GM12891 (cell line): ENCODE results near the gene WAS.

ENCODE experiments used
- POLR2A ChIP-seq: IDR thresholded peaks from 2 replicates; pipeline ENCODE4 v1.6.1; 2011; ENCODE audit warnings: low read depth, low read length, control low read depth
- POLR2AphosphoS5 ChIP-seq: IDR thresholded peaks from 2 replicates; pipeline ENCODE4 v1.6.1; 2011; ENCODE audit warnings: low read depth, low read length, control low read depth
- POU2F2 ChIP-seq: IDR thresholded peaks from 2 replicates; pipeline ENCODE4 v1.6.1; 2011; ENCODE audit warnings: low read depth, mild to moderate bottlenecking, control low read depth, low read length, moderate library complexity

DNA sequence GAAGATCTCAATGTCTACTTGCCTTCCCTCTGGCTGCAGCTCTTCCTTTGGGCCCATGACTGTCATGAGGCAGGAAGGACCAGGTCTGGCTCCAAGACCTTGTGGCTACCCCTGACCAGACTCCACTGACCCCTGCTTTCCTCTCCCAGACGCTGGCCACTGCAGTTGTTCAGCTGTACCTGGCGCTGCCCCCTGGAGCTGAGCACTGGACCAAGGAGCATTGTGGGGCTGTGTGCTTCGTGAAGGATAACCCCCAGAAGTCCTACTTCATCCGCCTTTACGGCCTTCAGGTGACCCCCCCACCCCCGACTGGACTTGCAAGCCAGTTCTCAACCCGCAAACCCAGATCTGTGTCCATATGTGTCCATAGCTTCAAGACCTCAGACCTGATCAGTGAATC is 535 bp downstream of the WAS start:
- no peak for TF ChIP-seq POLR2A
- no peak for TF ChIP-seq POLR2AphosphoS5
- TF ChIP-seq POU2F2 = no peak
